Measurements from ENCODE around the gene PTH1R.

PTH1R gene

GRCh38 chr3:46877406-46878125 lies at the start of gene PTH1R:
Gene PTH1R (plus strand): TSS chr3:46877721. CDS start chr3:46883560, 5,839 bp downstream.
- no peak within 1 kb of the TSS for H3K27ac ChIP-seq
- no peak for DNase-seq (ENCODE audit: low read depth, low spot score)

GRCh38 chr3:46829699-46830208 lies 47.8 kb upstream of the PTH1R start:
- H3K27ac ChIP-seq, result no peak overlapping the region
- no peak for DNase-seq (ENCODE audit: low read depth, low spot score)

GRCh38 chr3:46830801-46831200 lies 46.7 kb upstream of the PTH1R start:
- no peak for DNase-seq (ENCODE audit: low read depth, low spot score)
- H3K27ac ChIP-seq, result no peak overlapping the region

- DNase-seq (ENCODE audit: low read depth, low spot score), result no peak
- H3K27ac ChIP-seq, result no peak overlapping the region
These were observed 46.2 kb upstream of the PTH1R start for GRCh38 chr3:46831316-46831715.

GRCh38 chr3:46831841-46832240 lies 45.7 kb upstream of the PTH1R start:
- no peak for DNase-seq (ENCODE audit: low read depth, low spot score)
- H3K27ac ChIP-seq, result no peak overlapping the region

- H3K27ac ChIP-seq, result no peak overlapping the region
These were observed 43.9 kb upstream of the PTH1R start for GRCh38 chr3:46833346-46834300.

GRCh38 chr3:46835054-46835453 lies 42.5 kb upstream of the PTH1R start:
- no peak overlapping the region for H3K27ac ChIP-seq
- DNase-seq (ENCODE audit: low read depth, low spot score), result no peak

More at GRCh38 chr3:46833346-46834300, 43.9 kb upstream of the PTH1R start:
- no peak for DNase-seq (ENCODE audit: low read depth, low spot score)

GRCh38 chr3:46835491-46835890 lies 42.0 kb upstream of the PTH1R start:
- H3K27ac ChIP-seq, result no peak overlapping the region
- no peak for DNase-seq (ENCODE audit: low read depth, low spot score)

GRCh38 chr3:46838301-46838700 lies 39.2 kb upstream of the PTH1R start:
- no peak for DNase-seq (ENCODE audit: low read depth, low spot score)
- no peak overlapping the region for H3K27ac ChIP-seq

GRCh38 chr3:46840491-46840890 lies 37.0 kb upstream of the PTH1R start:
- no peak for DNase-seq (ENCODE audit: low read depth, low spot score)
- H3K27ac ChIP-seq, result no peak overlapping the region

GRCh38 chr3:46843508-46843907 lies 34.0 kb upstream of the PTH1R start:
- H3K27ac ChIP-seq, result no peak overlapping the region
- DNase-seq (ENCODE audit: low read depth, low spot score), result no peak

- no peak for DNase-seq (ENCODE audit: low read depth, low spot score)
- H3K27ac ChIP-seq, result no peak overlapping the region
These were observed 33.1 kb upstream of the PTH1R start for GRCh38 chr3:46844397-46844796.

GRCh38 chr3:46844881-46845312 lies 32.6 kb upstream of the PTH1R start:
- DNase-seq (ENCODE audit: low read depth, low spot score), result no peak
- no peak overlapping the region for H3K27ac ChIP-seq

- no peak for DNase-seq (ENCODE audit: low read depth, low spot score)
- H3K27ac ChIP-seq, result no peak overlapping the region
These were observed 32.1 kb upstream of the PTH1R start for GRCh38 chr3:46845397-46845859.

- DNase-seq (ENCODE audit: low read depth, low spot score), result no peak
- H3K27ac ChIP-seq, result no peak overlapping the region
These were observed 31.5 kb upstream of the PTH1R start for GRCh38 chr3:46845860-46846623.

GRCh38 chr3:46846624-46847542 lies 30.6 kb upstream of the PTH1R start:
- H3K27ac ChIP-seq, result no peak overlapping the region
- no peak for DNase-seq (ENCODE audit: low read depth, low spot score)

GRCh38 chr3:46847744-46848143 lies 29.8 kb upstream of the PTH1R start:
- H3K27ac ChIP-seq, result no peak overlapping the region
- no peak for DNase-seq (ENCODE audit: low read depth, low spot score)

- DNase-seq (ENCODE audit: low read depth, low spot score), result no peak
These were observed 29.1 kb upstream of the PTH1R start for GRCh38 chr3:46848271-46849044.

More at GRCh38 chr3:46848271-46849044, 29.1 kb upstream of the PTH1R start:
- H3K27ac ChIP-seq, result no peak overlapping the region

Data from epithelial cell of prostate (primary cell).